ENCODE results near the gene TRAF5.

TRAF5 gene

DNA sequence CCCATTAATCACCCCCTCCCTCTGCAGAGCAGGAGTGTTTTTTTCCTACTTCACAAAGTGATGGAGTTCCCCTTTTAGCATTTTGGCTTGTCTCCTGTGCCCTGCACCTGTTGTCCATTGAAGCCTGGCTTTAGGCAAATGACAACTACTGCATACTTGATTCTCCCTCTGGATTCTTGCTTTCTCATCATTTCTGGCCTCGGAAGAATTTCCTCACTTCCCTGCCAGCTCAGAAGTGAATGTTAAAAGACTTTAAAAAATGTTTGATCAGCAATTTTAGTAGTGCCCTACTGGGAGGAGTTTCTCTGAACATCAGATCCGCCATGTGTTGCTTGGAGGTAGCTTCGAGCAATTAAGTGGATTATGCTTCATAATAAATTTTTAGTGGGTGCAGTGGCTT is 39.4 kb upstream of the TRAF5 start:
- Histone ChIP-seq H3K27me3 (replicated peaks; ENCODE audit: insufficient read depth, low read length) (no peaks in the 10 kb centered on the region), H3K27ac (ENCODE audit: low read length) (no peak overlapping the region), H3K4me3 (ENCODE audit: low read length) (no peak overlapping the region), H3K9ac (ENCODE audit: low read length) (no peak overlapping the region), H4K20me1 (ENCODE audit: insufficient read depth, low read length) (no peaks in the 10 kb centered on the region), H3F3A (ENCODE audit: insufficient read depth, low read length) (no peaks in the 10 kb centered on the region), H3K4me2 (ENCODE audit: low read depth, low read length) (no peak overlapping the region), H3K79me2 (ENCODE audit: low read length) (peaks cover 49% of the 10 kb centered on the region), H3K4me1 (ENCODE audit: low read length) (no peaks in the 10 kb centered on the region), H3K9me3 (replicated peaks; ENCODE audit: insufficient read depth, low read length) (no peaks in the 10 kb centered on the region), H3K36me3 (replicated peaks; ENCODE audit: insufficient read depth, low read length) (peaks cover 11% of the 10 kb centered on the region; the same call in 1 of the 2 replicates), H3K9me2 (replicated peaks; ENCODE audit: insufficient read depth, low read length) (no peaks in the 10 kb centered on the region), H2AFZ (ENCODE audit: low read length) (no peak overlapping the region)
- no peak for TF ChIP-seq EZH2phosphoT487 (IDR thresholded peaks at IDR 0.05; ENCODE audit: low read length)
- TF ChIP-seq, protein P1, sequence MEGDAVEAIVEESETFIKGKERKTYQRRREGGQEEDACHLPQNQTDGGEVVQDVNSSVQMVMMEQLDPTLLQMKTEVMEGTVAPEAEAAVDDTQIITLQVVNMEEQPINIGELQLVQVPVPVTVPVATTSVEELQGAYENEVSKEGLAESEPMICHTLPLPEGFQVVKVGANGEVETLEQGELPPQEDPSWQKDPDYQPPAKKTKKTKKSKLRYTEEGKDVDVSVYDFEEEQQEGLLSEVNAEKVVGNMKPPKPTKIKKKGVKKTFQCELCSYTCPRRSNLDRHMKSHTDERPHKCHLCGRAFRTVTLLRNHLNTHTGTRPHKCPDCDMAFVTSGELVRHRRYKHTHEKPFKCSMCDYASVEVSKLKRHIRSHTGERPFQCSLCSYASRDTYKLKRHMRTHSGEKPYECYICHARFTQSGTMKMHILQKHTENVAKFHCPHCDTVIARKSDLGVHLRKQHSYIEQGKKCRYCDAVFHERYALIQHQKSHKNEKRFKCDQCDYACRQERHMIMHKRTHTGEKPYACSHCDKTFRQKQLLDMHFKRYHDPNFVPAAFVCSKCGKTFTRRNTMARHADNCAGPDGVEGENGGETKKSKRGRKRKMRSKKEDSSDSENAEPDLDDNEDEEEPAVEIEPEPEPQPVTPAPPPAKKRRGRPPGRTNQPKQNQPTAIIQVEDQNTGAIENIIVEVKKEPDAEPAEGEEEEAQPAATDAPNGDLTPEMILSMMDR (IDR thresholded peaks at IDR 0.05; ENCODE audit: low read length) = no peak
- no peak for TF ChIP-seq EZH2 (optimal IDR thresholded peaks at IDR 0.05; ENCODE audit: low read depth, low read length)
- DNase-seq = no peak

DNA sequence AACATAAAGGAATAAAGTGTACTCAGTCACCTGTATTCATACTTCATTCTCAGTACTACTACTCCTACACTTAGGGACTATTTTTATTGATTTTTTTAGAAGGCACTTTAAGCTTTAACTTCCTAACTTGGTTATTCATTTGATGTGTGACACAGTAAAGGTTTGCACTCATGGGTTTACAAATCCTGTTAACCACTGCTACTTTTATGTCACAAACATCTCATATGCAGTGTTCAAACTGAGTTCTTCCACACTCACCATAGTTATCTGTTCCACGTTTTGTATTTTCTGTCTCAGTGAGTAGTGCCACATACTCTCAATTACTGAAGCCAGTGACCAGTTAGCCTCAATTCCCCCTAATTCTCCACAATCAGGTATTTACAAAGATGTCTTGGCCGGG is 34.2 kb upstream of the TRAF5 start:
- Histone ChIP-seq H3K79me2 (ENCODE audit: low read length) (peaks cover 36% of the 10 kb centered on the region), H3K4me1 (ENCODE audit: low read length) (no peaks in the 10 kb centered on the region), H3K9me2 (replicated peaks; ENCODE audit: insufficient read depth, low read length) (no peaks in the 10 kb centered on the region), H3K36me3 (replicated peaks; ENCODE audit: insufficient read depth, low read length) (peaks cover 11% of the 10 kb centered on the region; the same call in 1 of the 2 replicates), H3K27me3 (replicated peaks; ENCODE audit: insufficient read depth, low read length) (no peaks in the 10 kb centered on the region), H4K20me1 (ENCODE audit: insufficient read depth, low read length) (no peaks in the 10 kb centered on the region), H3K9ac (ENCODE audit: low read length) (no peak overlapping the region), H3K27ac (ENCODE audit: low read length) (no peak overlapping the region), H3K4me2 (ENCODE audit: low read depth, low read length) (no peak overlapping the region), H2AFZ (ENCODE audit: low read length) (no peak overlapping the region), H3K9me3 (replicated peaks; ENCODE audit: insufficient read depth, low read length) (no peaks in the 10 kb centered on the region), H3K4me3 (ENCODE audit: low read length) (no peak overlapping the region), H3F3A (ENCODE audit: insufficient read depth, low read length) (no peaks in the 10 kb centered on the region)
- no peak for DNase-seq
- TF ChIP-seq, protein P1 (IDR thresholded peaks at IDR 0.05; ENCODE audit: low read length) = no peak
- no peak for TF ChIP-seq EZH2phosphoT487 (IDR thresholded peaks at IDR 0.05; ENCODE audit: low read length)
- no peak for TF ChIP-seq EZH2 (optimal IDR thresholded peaks at IDR 0.05; ENCODE audit: low read depth, low read length)

DNA sequence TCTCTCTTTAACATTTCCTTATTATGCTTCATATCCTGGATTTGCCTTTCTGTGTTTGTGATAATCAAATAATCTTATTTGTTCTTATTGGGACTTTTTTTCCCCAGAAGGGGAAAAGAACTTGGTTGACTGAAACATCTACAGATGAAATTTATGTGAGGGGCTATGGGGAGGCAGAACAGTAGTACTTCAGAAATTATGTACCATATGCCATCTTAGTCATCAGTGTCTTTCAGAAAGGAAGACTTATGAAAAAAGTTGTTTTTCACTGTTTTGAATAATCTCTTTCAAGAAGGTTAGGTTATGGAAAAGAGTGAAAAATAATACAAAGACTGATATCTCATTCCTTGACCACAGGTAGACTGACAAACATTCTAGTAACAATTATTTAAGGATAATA is 30.2 kb upstream of the TRAF5 start:
- Histone ChIP-seq H3K4me1 (ENCODE audit: low read length) (no peaks in the 10 kb centered on the region), H3K27me3 (replicated peaks; ENCODE audit: insufficient read depth, low read length) (no peaks in the 10 kb centered on the region), H3K27ac (ENCODE audit: low read length) (no peak overlapping the region), H3K4me3 (ENCODE audit: low read length) (no peak overlapping the region), H3F3A (ENCODE audit: insufficient read depth, low read length) (no peaks in the 10 kb centered on the region; the same call in 1 of the 2 replicates), H2AFZ (ENCODE audit: low read length) (no peak overlapping the region), H3K9ac (ENCODE audit: low read length) (no peak overlapping the region), H3K4me2 (ENCODE audit: low read depth, low read length) (no peak overlapping the region), H3K79me2 (ENCODE audit: low read length) (peaks cover 26% of the 10 kb centered on the region), H3K9me2 (replicated peaks; ENCODE audit: insufficient read depth, low read length) (no peaks in the 10 kb centered on the region), H4K20me1 (ENCODE audit: insufficient read depth, low read length) (no peaks in the 10 kb centered on the region), H3K9me3 (replicated peaks; ENCODE audit: insufficient read depth, low read length) (no peaks in the 10 kb centered on the region), H3K36me3 (replicated peaks; ENCODE audit: insufficient read depth, low read length) (peaks cover 7% of the 10 kb centered on the region; the same call in 1 of the 2 replicates)
- DNase-seq = no peak
- no peak for TF ChIP-seq EZH2 (optimal IDR thresholded peaks at IDR 0.05; ENCODE audit: low read depth, low read length)
- TF ChIP-seq, protein P1 (IDR thresholded peaks at IDR 0.05; ENCODE audit: low read length) = no peak
- TF ChIP-seq EZH2phosphoT487 (IDR thresholded peaks at IDR 0.05; ENCODE audit: low read length) = no peak
